ENCODE results near the gene KBTBD4.

Gene KBTBD4

GRCh38 chr11:47595029-47595428, 16.3 kb upstream of the KBTBD4 start:
- H3K9me3 Mint-ChIP-seq: no peaks in the 10 kb centered on the region
- no peak overlapping the region for H3K27ac Mint-ChIP-seq
- peaks cover 7% of the 10 kb centered on the region for H3K4me1 Mint-ChIP-seq (ENCODE audit: low read depth)
- H3K36me3 Mint-ChIP-seq (ENCODE audit: low read depth): no peaks in the 10 kb centered on the region
- peaks cover 40% of the 10 kb centered on the region for H3K27me3 Mint-ChIP-seq
- DNase-seq: no peak
- H3K4me3 Mint-ChIP-seq: no peak overlapping the region

DNA sequence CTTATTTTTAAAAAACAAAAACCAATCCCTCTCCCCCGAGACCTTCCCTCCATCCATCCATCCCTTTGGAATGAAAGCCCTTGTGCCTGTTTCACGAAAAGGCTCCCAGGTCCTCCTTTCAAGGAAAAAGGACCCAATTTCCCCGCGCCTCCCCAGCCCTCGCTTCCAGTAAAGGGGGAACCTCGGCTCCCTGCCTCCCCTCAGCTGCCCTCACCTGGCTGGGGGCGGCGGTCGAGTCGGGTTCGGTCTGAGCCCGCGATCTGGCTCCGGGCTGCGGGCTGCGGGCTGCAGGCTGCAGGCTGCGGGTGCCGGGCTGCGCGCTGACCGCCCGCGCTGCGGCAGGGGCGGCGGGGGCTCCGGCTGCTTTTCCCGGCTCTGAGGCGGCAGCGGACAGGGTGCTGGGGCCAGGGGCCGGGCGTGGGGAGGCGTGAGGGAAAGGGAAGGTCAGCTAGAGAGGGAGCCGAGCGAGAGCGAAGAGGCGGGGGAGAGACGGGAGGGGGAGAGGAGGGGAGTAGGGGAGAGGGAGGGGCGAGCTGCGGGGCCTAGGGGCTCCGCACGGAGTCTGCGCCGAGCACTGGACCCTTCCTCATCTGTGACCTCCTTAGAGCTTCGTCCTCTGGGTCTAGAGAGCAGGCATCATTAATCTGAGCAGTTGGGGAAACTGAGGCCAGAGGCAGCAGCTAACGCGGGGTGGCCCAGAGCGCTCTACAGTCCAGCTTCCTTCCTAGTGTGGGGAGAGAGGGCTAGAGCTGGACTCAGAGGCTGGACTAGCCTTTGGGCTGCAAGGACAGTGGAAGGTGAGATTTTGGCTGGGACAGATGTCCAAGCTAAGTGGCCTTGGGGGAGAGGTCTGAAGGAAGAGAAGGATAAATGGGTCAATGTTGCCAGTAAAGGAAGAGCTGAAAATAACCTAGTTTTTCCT, 15.4 kb upstream of the KBTBD4 start, which contains the start of gene C1QTNF4:
Gene C1QTNF4, minus strand, starts transcription at position 478 of the 922 bp plus-strand sequence. CDS start 3,601 bp downstream, outside the sequence.
- Mint-ChIP-seq H3K4me3 (no peak within 1 kb of the TSS), H3K27me3 (peaks cover 40% of the 10 kb centered on the region), H3K9me3 (no peaks in the 10 kb centered on the region), H3K36me3 (ENCODE audit: low read depth) (no peaks in the 10 kb centered on the region), H3K4me1 (ENCODE audit: low read depth) (peaks cover 7% of the 10 kb centered on the region), H3K27ac (no peak within 1 kb of the TSS)
- DNase-seq: no peak

DNA sequence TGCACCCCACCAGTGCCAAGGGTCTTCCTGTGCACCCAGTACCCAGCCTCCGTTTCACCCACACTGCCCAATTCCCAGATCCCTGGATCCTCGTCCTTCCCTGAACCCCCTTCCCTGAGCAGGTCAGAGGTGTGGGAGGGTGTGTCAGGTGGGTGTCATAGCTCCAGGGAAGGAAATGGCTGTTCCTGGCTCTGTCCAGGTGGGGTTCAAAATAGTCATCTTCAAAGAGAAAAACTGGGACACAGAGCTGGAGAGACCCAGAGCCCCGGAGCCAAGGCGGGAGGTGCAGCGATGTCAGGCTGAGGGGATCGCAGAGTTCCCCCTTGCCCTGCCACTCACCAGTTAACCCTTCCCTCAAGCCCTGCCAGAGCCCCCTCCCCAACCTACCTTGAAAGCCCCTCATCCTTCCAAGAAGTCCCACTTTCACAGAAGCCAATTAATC, 14.7 kb upstream of the KBTBD4 start:
- H3K27me3 Mint-ChIP-seq: peaks cover 40% of the 10 kb centered on the region
- peaks cover 7% of the 10 kb centered on the region for H3K4me1 Mint-ChIP-seq (ENCODE audit: low read depth)
- no peak for DNase-seq
- H3K36me3 Mint-ChIP-seq (ENCODE audit: low read depth): no peaks in the 10 kb centered on the region
- H3K4me3 Mint-ChIP-seq: no peak overlapping the region
- no peak overlapping the region for H3K27ac Mint-ChIP-seq
- no peaks in the 10 kb centered on the region for H3K9me3 Mint-ChIP-seq

DNA sequence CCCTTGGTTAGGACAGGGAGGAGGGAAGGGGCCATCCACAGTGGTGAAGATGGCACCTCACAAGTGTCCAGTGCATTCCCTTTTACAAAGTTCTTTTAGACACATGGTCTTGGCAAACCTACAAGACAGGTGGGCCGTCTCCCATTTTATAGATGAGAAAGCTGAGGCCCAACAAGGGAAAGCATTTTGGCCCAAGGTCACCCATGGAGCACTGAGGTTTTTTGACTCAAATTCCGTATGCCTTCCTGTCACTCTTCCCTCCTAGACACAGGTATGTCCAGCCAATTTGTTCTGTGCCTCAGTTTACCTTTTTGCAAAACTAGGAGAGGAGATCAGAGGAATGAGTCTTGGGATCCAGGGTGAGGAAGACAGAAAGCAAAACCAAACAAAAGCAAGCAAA, 14.2 kb upstream of the KBTBD4 start:
- peaks cover 40% of the 10 kb centered on the region for H3K27me3 Mint-ChIP-seq
- H3K4me3 Mint-ChIP-seq: no peak overlapping the region
- H3K27ac Mint-ChIP-seq: no peak overlapping the region
- no peaks in the 10 kb centered on the region for H3K36me3 Mint-ChIP-seq (ENCODE audit: low read depth)
- no peak for DNase-seq
- peaks cover 7% of the 10 kb centered on the region for H3K4me1 Mint-ChIP-seq (ENCODE audit: low read depth)
- H3K9me3 Mint-ChIP-seq: no peaks in the 10 kb centered on the region

DNA sequence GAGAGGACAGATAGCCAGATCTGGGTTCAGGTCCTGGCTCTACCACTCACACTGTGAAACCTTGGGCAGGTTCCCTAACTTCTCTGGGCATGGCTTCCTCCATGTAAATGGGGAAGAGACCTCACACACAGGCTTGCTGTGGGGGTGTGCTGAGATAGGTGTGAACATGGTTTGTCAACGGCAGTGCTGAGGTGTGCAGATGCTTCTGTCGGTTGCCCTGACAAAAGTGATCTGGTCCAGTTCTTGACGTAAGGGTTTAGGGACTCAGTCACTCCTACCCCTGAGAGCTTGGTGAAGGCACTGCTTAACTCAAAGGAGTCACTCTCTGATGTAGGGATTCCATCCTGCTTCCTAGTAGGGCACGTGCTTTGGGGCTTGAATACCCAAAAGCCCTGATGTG, 13.5 kb upstream of the KBTBD4 start:
- no peaks in the 10 kb centered on the region for H3K9me3 Mint-ChIP-seq
- no peak overlapping the region for H3K27ac Mint-ChIP-seq
- peaks cover 40% of the 10 kb centered on the region for H3K27me3 Mint-ChIP-seq
- H3K4me1 Mint-ChIP-seq (ENCODE audit: low read depth): peaks cover 7% of the 10 kb centered on the region
- H3K36me3 Mint-ChIP-seq (ENCODE audit: low read depth): no peaks in the 10 kb centered on the region
- DNase-seq: no peak
- H3K4me3 Mint-ChIP-seq: no peak overlapping the region

DNA sequence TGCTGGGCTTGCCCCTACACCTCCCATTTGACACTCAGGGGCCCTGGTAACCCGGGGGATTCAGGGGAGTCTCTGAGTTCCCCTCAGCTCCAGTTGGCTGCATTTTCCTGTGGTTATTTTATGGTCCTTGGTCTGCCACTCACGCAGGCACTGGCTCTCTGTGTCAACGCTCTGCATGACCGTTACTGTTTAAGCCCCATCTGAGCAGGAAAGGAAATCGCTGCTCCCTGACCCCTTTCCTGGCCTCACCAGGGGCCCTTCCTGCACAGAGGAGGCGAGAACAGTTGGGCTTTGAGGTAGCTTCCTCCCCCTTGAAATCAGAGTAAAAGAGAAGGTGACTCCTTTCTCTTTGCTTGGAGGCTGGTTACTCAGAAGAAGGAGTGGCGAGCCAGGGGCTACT, 13.0 kb upstream of the KBTBD4 start:
- no peaks in the 10 kb centered on the region for H3K9me3 Mint-ChIP-seq
- H3K4me3 Mint-ChIP-seq: no peak overlapping the region
- no peak overlapping the region for H3K27ac Mint-ChIP-seq
- H3K4me1 Mint-ChIP-seq (ENCODE audit: low read depth): peaks cover 7% of the 10 kb centered on the region
- H3K27me3 Mint-ChIP-seq: peaks cover 40% of the 10 kb centered on the region
- DNase-seq: no peak
- peaks cover 1% of the 10 kb centered on the region for H3K36me3 Mint-ChIP-seq (ENCODE audit: low read depth)

DNA sequence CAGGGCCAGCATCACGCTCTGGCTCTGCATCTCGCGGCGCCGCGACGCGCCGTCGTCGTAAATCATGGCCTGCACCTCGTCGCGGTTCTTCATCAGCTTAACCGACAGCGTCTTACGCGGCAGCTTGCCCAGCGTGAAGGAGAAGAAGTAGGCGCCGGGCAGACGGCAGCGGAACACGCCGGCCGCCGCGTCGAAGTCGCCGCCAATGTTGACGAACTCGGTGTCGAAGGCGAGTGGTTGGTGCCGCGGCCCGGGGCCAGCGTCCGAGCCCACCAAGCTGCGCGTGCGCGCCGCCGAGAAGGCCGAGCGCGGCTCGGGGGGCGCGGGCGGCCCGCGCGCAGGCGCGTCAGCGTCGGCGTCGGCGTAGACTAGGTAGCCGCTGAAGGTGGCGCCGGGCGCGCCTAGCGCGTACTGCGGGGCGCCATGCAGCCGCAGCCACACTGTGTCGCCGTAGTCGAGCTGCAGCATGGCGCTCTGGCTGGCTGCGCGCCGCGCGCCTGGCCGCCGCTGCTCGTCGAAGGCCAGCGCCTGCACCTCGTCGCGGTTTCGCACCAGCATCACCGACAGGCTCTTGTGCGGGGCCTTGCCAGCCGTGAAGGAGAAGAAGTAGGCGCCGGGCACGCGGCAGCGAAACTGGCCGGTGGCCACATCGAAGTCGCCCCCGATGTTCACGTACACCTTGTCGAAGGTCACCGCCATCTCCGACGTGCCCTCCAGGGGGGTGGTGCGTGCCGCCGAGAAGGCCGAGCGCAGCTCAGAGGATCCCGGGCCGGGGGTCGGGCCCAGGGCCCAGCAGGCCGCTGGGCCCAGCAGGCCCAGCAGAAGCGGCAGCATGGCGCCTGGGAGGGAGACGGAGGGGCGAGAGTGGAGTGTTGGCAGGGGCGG, 11.4 kb upstream of the KBTBD4 start:
- no peak for DNase-seq
- Mint-ChIP-seq H3K27ac (no peak overlapping the region), H3K4me3 (no peak overlapping the region), H3K4me1 (ENCODE audit: low read depth) (peaks cover 7% of the 10 kb centered on the region), H3K27me3 (peaks cover 33% of the 10 kb centered on the region), H3K9me3 (no peaks in the 10 kb centered on the region), H3K36me3 (ENCODE audit: low read depth) (peaks cover 16% of the 10 kb centered on the region)

DNA sequence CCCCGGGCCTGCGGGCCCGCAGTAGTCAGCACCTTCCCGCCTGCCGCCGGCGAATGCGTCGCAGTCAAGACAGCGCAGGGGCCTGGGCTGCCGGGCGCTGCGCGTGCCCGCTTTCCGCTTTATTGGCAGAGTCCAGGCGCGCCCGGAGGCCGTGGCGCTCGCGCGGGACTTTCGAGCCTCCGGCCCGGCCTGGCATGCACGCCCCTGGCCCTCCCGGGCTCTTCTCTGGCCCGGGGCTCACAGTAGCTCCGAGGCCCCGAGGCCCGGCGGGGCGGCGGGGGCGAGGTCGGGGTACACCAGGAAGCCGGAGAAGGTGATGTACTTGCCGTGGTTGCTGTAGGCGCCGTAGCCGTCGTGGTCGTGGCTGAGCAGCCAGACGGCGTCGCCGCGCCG, 10.8 kb upstream of the KBTBD4 start:
- no peak overlapping the region for H3K27ac Mint-ChIP-seq
- peaks cover 7% of the 10 kb centered on the region for H3K4me1 Mint-ChIP-seq (ENCODE audit: low read depth)
- H3K9me3 Mint-ChIP-seq: no peaks in the 10 kb centered on the region
- DNase-seq: no peak
- peaks cover 26% of the 10 kb centered on the region for H3K27me3 Mint-ChIP-seq
- H3K36me3 Mint-ChIP-seq (ENCODE audit: low read depth): peaks cover 22% of the 10 kb centered on the region
- no peak overlapping the region for H3K4me3 Mint-ChIP-seq

- H3K4me1 Mint-ChIP-seq (ENCODE audit: low read depth): peaks cover 7% of the 10 kb centered on the region
- peaks cover 27% of the 10 kb centered on the region for H3K36me3 Mint-ChIP-seq (ENCODE audit: low read depth)
- H3K4me3 Mint-ChIP-seq: no peak overlapping the region
- H3K9me3 Mint-ChIP-seq: no peaks in the 10 kb centered on the region
- no peak for DNase-seq
- H3K27me3 Mint-ChIP-seq: peaks cover 23% of the 10 kb centered on the region
- no peak overlapping the region for H3K27ac Mint-ChIP-seq
Observed at GRCh38 chr11:47589118-47589517, 10.3 kb upstream of the KBTBD4 start.

DNA sequence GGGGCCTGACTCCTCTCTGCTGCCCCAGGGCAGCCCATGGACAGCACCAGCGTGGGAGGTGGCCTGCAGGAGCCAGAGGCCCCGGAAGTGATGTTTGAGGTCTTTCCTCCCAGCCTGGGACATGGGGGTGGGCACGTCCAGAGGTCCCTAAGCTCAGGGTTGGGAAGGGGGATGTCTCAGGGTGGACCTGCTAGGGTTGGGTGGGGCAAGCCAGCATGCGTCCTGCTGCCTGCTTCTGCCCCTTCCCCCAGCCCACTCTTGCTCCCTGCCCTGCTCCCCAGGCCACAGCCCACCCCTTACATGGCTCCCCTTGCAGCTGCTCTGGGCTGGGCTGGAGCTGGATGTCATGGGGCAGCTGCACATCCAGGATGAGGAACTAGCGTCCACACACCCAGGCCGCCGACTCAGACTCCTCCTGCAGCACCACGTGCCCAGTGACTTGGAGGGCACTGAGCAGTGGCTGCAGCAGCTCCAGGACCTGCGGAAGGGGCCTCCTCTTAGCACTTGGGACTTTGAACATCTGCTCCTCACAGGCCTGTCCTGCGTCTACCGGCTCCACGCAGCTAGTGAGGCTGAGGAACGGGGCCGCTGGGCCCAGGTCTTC, 9.1 kb upstream of the KBTBD4 start:
- H3K27ac Mint-ChIP-seq: no peak overlapping the region
- H3K4me3 Mint-ChIP-seq: no peak overlapping the region

DNA sequence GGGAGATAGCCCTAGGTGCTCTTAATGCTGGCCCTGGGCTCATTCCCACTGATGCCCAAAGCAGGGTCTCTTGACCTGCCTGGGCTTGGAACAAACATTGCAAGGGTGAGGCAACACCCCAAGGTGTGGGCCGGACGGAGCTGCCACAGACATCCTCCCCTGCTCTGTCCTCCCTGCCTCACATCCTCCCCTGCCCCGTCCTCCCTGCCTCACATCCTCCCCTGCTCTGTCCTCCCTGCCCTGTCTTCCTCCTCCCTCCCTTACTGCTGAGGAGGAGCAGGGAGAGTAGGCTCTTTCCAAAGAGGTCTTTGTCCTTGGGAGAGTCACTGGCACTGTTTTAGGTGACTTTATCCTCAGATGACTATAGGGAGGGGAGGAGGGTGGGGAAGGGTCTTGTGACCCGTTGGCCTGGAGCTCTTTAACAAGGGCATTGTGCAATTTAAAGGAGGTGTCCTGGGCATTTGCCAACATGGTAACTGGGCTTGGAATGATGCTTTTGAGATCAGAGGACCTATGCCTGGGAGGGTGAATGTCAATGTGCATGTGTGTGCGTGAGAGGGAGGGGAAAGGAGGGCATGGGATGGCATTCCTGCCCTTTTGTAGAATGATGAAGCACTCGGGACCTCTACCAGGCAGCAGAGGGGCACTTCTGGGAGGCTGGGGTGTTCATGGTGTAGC, 8.4 kb upstream of the KBTBD4 start:
- Mint-ChIP-seq H3K27ac (no peak overlapping the region), H3K27me3 (peaks cover 5% of the 10 kb centered on the region), H3K9me3 (no peaks in the 10 kb centered on the region), H3K36me3 (ENCODE audit: low read depth) (peaks cover 46% of the 10 kb centered on the region), H3K4me1 (ENCODE audit: low read depth) (peaks cover 2% of the 10 kb centered on the region), H3K4me3 (no peak overlapping the region)
- DNase-seq: no peak

More for the DNA sequence above, 9.1 kb upstream of the KBTBD4 start:
- Mint-ChIP-seq H3K27me3 (peaks cover 11% of the 10 kb centered on the region), H3K9me3 (no peaks in the 10 kb centered on the region), H3K4me1 (ENCODE audit: low read depth) (no peaks in the 10 kb centered on the region), H3K36me3 (ENCODE audit: low read depth) (peaks cover 40% of the 10 kb centered on the region)
- no peak for DNase-seq

DNA sequence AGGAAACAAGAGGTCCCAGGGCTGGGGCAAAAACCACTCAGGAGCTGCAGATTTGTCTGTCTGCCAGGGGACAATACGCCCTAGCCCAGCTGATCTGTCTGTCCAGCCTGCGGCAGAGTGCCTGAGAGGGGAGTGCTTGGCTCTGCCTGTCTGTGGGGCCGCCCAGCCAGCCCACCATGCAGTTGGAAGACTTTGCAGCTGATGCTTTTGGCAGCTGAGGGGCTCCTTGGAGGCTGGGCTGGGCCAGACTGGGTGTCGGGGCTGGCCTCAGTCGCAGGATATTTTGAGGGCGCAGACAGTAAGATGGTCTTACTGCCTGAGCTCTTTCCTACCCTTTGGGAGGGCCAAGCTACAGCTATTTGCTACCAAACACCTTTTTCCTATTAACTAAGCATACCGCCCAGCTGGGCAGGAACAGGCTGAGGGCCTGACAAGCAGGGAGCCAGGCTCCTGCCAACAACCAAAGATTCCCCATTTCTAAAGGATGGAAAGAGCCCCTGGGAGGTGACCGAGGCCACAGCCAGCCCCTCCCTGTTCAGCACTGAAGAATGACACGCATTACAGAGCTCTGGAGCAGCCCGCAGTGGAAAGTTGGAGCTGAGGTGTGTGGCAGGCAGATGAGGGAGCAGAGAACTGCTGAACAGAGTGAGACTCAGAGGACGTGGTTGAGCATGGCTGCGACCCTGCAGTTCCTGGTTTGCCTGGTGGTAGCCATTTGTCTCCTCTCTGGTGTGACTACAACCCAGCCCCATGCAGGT, 7.5 kb upstream of the KBTBD4 start, which contains the start of gene FAM180B:
Gene FAM180B, plus strand, starts transcription at position 581 of the 758 bp plus-strand sequence. Its CDS starts 91 bp downstream, at position 672.
- Mint-ChIP-seq H3K4me1 (ENCODE audit: low read depth) (peaks cover 4% of the 10 kb centered on the region), H3K36me3 (ENCODE audit: low read depth) (peaks cover 55% of the 10 kb centered on the region), H3K4me3 (no peak within 1 kb of the TSS), H3K27ac (no peak within 1 kb of the TSS), H3K27me3 (no peaks in the 10 kb centered on the region), H3K9me3 (no peaks in the 10 kb centered on the region)
- no peak for DNase-seq

GRCh38 chr11:47583844-47584243, 5.1 kb upstream of the KBTBD4 start:
- H3K27ac Mint-ChIP-seq: no peak overlapping the region
- no peak overlapping the region for H3K4me3 Mint-ChIP-seq
- H3K36me3 Mint-ChIP-seq (ENCODE audit: low read depth): peaks cover 78% of the 10 kb centered on the region
- no peak for DNase-seq
- peaks cover 20% of the 10 kb centered on the region for H3K4me1 Mint-ChIP-seq (ENCODE audit: low read depth)
- H3K9me3 Mint-ChIP-seq: no peaks in the 10 kb centered on the region
- H3K27me3 Mint-ChIP-seq: no peaks in the 10 kb centered on the region

Data from activated T-cell treated with anti-CD3 and anti-CD28 coated beads, Interleukin-2, amount 50 U/mL, for 24 hours (primary cell).